K562 (cell line): ENCODE results near the gene CAMSAP3. TPM values are rescaled to one million over a fixed set of nuclear protein-coding genes. Genes with fewer than 3 reads are reported as not detected.

Experiments used
- CEBPB ChIP-seq: fragments of 450-650 bp; IDR thresholded peaks from 2 replicates; pipeline ENCODE4 v1.6.1; 2016; ENCODE audit warnings: missing genetic modification characterization, missing compliant biosample characterization
- CREB3L1 ChIP-seq: fragments of 450-650 bp; IDR thresholded peaks from 2 replicates; pipeline ENCODE4 v1.6.1; 2014; ENCODE audit warnings: low read depth, mild to moderate bottlenecking, moderate library complexity, borderline replicate concordance
- NR4A1 ChIP-seq, 2 experiments: fragments of 250-450 bp in 1 of 2; fragments of 450-650 bp in 1 of 2; sonication (Bioruptor Pico) in 1 of 2; IDR thresholded peaks; 2 replicates each; pipeline versions ENCODE4 v1.4.0 to v1.6.1; 2016 to 2020; ENCODE audit warnings: mild to moderate bottlenecking in 2 of 2, missing compliant biosample characterization in 1 of 2, missing genetic modification characterization in 1 of 2, moderate library complexity in 1 of 2
- RCOR1 ChIP-seq, 2 experiments: IDR thresholded peaks; 2 replicates each; pipeline ENCODE4 v1.6.1; 2012; ENCODE audit warnings: low read depth in 2 of 2, low read length in 2 of 2, borderline replicate concordance in 1 of 2, improper control_type of control experiment in 1 of 2
- SRSF9 ChIP-seq: fragments of 200-400 bp; formaldehyde crosslinking; IDR thresholded peaks from 2 replicates; pipeline ENCODE4 v1.6.1; 2017; ENCODE audit warnings: low read depth, low read length, borderline replicate concordance
- TEAD4 ChIP-seq, 2 experiments: sonication (generic) in 1 of 2; formaldehyde crosslinking in 1 of 2; IDR thresholded peaks; 2 replicates each; pipeline versions ENCODE4 v1.6.1 to v1.8.0; 2012 to 2022; ENCODE audit warnings: borderline replicate concordance in 1 of 2, inconsistent platforms in 1 of 2, low read length in 1 of 2, mild to moderate bottlenecking in 1 of 2, missing genetic modification reagents in 1 of 2
- USF2 ChIP-seq: sonication (generic); formaldehyde crosslinking; IDR thresholded peaks from 2 replicates; pipeline ENCODE4 v1.5.0; 2020; ENCODE audit warnings: missing genetic modification reagents
- YY1 ChIP-seq, 3 experiments: IDR thresholded peaks; 2 replicates each; pipeline ENCODE4 v1.6.1; 2011; ENCODE audit warnings: low read length in 2 of 3, mild to moderate bottlenecking in 2 of 3, moderate library complexity in 2 of 3, borderline replicate concordance in 1 of 3, control low read depth in 1 of 3, low read depth in 1 of 3; ENCODE audit not compliant: insufficient read depth in 3 of 3, insufficient replicate concordance in 2 of 3, control insufficient read depth in 1 of 3, insufficient read length in 1 of 3; ENCODE audit errors: extremely low read depth in 1 of 3
- ZNF12 ChIP-seq: sonication (generic); formaldehyde crosslinking; IDR thresholded peaks from 2 replicates; pipeline ENCODE4 v1.4.0; 2020; ENCODE audit warnings: mild to moderate bottlenecking, missing genetic modification reagents
- ZNF253 ChIP-seq: fragments of 250-450 bp; sonication (Bioruptor Pico); conservative IDR thresholded peaks from 2 replicates; pipeline ENCODE4 v1.6.1; 2021; ENCODE audit warnings: mild to moderate bottlenecking
- ZNF311 ChIP-seq: fragments of 250-450 bp; sonication (Bioruptor Pico); IDR thresholded peaks from 2 replicates; pipeline ENCODE4 v1.4.0; 2020; ENCODE audit warnings: mild to moderate bottlenecking, moderate library complexity
- polyA plus RNA-seq, 8 experiments: library from polyadenylated mRNA; depleted of rRNA in 4 of 8; stranded (reverse) in 5 of 8; unstranded in 3 of 8; fragments of >200 nt; fragmentation: Nextera tagmentation in 2 of 8; fragmentation: Illumina TruSeq in 1 of 8; extraction: Ambion mirVana in 2 of 8; extraction: Trizol in 1 of 8; gene quantifications; 2 replicates each; pipeline versions ENCODE4 v1.2.1 to v1.2.3, GENCODE V29; 2011 to 2014; ENCODE audit warnings: inconsistent platforms in 1 of 8, missing spikeins in 1 of 8
- total RNA-seq, 7 experiments: library from RNA; depleted of rRNA in 6 of 7; stranded (reverse); fragments of >200 nt in 6 of 7; fragmentation: Illumina TruSeq in 2 of 7; extraction: Trizol in 2 of 7; gene quantifications; 2 replicates each; pipeline versions ENCODE4 v1.2.1 to v1.2.3, GENCODE V29; 2011 to 2021; ENCODE audit warnings: low replicate concordance in 1 of 7
- TF ChIP-seq, protein P1 (sequence below), 3 experiments: fragments of 200-800 bp in 1 of 3; sonication (Bioruptor generic) in 1 of 3; sonication (generic) in 1 of 3; formaldehyde crosslinking in 1 of 3; IDR thresholded peaks; 2 replicates each; pipeline versions ENCODE4 v1.6.1 to v1.8.0; 2016 to 2022; ENCODE audit warnings: mild to moderate bottlenecking in 2 of 3, missing compliant biosample characterization in 2 of 3, missing genetic modification characterization in 2 of 3, missing genetic modification reagents in 1 of 3
- TF ChIP-seq, protein P2 (sequence below): fragments of 250-450 bp; sonication (Bioruptor Pico); IDR thresholded peaks from 2 replicates; pipeline ENCODE4 v1.5.0; 2021; ENCODE audit warnings: mild to moderate bottlenecking, borderline replicate concordance
- TF ChIP-seq, protein P3 (sequence below): fragments of 250-450 bp; sonication (Bioruptor Pico); IDR thresholded peaks from 2 replicates; pipeline ENCODE4 v1.4.0; 2020; ENCODE audit warnings: mild to moderate bottlenecking

Gene CAMSAP3
- total and polyA plus RNA-seq, 9 of the 15 experiments (the other 6 are each of a cell fraction or from before 2014, with no cell fraction given) = 0.01 to 0.89 (median 0.22) TPM; not detected in 1

- TF ChIP-seq, protein P1, sequence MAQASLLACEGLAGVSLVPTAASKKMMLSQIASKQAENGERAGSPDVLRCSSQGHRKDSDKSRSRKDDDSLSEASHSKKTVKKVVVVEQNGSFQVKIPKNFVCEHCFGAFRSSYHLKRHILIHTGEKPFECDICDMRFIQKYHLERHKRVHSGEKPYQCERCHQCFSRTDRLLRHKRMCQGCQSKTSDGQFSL (CRISPR knock-in tag; IDR thresholded peaks at IDR 0.05) = no peak
- TF ChIP-seq, protein P1 (tag; IDR thresholded peaks at IDR 0.05) = peak in 1 of 2 experiments; percentile 67; a peak in 1 of 4 replicates
- no peak for TF ChIP-seq CEBPB (tag)
- TF ChIP-seq, protein P2, sequence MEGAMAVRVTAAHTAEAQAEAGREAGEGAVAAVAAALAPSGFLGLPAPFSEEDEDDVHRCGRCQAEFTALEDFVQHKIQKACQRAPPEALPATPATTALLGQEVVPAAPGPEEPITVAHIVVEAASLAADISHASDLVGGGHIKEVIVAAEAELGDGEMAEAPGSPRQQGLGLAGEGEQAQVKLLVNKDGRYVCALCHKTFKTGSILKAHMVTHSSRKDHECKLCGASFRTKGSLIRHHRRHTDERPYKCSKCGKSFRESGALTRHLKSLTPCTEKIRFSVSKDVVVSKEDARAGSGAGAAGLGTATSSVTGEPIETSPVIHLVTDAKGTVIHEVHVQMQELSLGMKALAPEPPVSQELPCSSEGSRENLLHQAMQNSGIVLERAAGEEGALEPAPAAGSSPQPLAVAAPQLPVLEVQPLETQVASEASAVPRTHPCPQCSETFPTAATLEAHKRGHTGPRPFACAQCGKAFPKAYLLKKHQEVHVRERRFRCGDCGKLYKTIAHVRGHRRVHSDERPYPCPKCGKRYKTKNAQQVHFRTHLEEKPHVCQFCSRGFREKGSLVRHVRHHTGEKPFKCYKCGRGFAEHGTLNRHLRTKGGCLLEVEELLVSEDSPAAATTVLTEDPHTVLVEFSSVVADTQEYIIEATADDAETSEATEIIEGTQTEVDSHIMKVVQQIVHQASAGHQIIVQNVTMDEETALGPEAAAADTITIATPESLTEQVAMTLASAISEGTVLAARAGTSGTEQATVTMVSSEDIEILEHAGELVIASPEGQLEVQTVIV (CRISPR knock-in tag) = no peak
- TF ChIP-seq RCOR1 (IDR thresholded peaks at IDR 0.05; ENCODE audit: borderline replicate concordance in 1 of 2, low read depth in 2 of 2, low read length in 2 of 2) = peak in 1 of 2 experiments; percentile 32; a peak in 1 of 4 replicates
- no peak for TF ChIP-seq NR4A1 (CRISPR knock-in tag; IDR thresholded peaks at IDR 0.05)
- no peak for TF ChIP-seq NR4A1 (tag; IDR thresholded peaks at IDR 0.05)
- TF ChIP-seq, protein P3, sequence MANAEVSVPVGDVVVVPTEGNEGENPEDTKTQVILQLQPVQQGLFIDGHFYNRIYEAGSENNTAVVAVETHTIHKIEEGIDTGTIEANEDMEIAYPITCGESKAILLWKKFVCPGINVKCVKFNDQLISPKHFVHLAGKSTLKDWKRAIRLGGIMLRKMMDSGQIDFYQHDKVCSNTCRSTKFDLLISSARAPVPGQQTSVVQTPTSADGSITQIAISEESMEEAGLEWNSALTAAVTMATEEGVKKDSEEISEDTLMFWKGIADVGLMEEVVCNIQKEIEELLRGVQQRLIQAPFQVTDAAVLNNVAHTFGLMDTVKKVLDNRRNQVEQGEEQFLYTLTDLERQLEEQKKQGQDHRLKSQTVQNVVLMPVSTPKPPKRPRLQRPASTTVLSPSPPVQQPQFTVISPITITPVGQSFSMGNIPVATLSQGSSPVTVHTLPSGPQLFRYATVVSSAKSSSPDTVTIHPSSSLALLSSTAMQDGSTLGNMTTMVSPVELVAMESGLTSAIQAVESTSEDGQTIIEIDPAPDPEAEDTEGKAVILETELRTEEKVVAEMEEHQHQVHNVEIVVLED (CRISPR knock-in tag) = peak; percentile 42; the same call in 1 of the 2 replicates
- no peak for TF ChIP-seq ZNF12
- TF ChIP-seq CREB3L1 = peak; percentile 34; the same call in 1 of the 2 replicates
- TF ChIP-seq ZNF311 (CRISPR knock-in tag) = no peak
- no peak for TF ChIP-seq SRSF9
- 0 out of 2 replicates have a peak, but pooled peaks have one; percentile 6 for TF ChIP-seq TEAD4 (IDR thresholded peaks at IDR 0.05; ENCODE audit: low read length)
- TF ChIP-seq TEAD4 (CRISPR knock-in tag; IDR thresholded peaks at IDR 0.05; ENCODE audit: borderline replicate concordance) = no peak
- TF ChIP-seq USF2 (CRISPR knock-in tag) = no peak
- no peak for TF ChIP-seq ZNF253 (CRISPR knock-in tag)
- TF ChIP-seq YY1 (IDR thresholded peaks at IDR 0.05; ENCODE audit: borderline replicate concordance in 1 of 3, control insufficient read depth in 1 of 3, extremely low read depth in 1 of 3, insufficient read depth in 3 of 3, insufficient read length in 1 of 3, insufficient replicate concordance in 2 of 3, low read depth in 1 of 3, low read length in 2 of 3) = peak; percentile 28 to 92 (median 88)
Observed at GRCh38 chr19:7629347-7630054, 33.8 kb downstream of the CAMSAP3 start, which contains the start of the genes PET100 and XAB2 (continued).
